Stimulated activated CD4-positive, alpha-beta T cell treated with anti-CD3 and anti-CD28 coated beads, TNF-alpha, amount 100 ng/mL, for 1 hour (primary cell): ENCODE data around the gene HPS1.

Source experiments
- DNase-seq, 3 donors: peaks; one replicate each; pipeline ENCODE4 v3.0.0-alpha.2; 2020; ENCODE audit warnings: low read depth in 3 of 3, low spot score in 1 of 3

HPS1 gene

GRCh38 chr10:98433371-98433770, 13.4 kb downstream of the HPS1 start:
- no peak for DNase-seq

GRCh38 chr10:98432330-98432729, 14.4 kb downstream of the HPS1 start:
- no peak for DNase-seq

DNA sequence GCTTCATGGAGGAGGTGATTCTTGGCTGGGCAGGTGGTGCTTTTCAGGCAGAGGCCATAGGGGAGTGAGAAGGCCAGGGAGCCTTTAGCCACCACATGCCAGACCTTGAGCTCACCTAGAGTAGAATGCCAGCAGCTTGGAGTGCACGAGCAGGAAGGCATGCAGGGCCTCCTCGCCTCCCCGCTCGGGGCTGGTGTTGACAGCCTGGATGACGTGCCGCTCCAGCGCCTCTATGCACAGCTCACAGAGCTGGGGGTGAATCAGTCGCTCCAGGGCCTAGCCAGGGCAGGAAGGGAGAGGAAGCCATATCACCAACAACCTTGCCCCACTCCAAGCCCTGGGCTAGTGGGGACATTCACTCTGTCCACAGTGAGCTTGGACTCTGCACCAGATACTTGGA, 15.7 kb downstream of the HPS1 start:
- no peak for DNase-seq

DNA sequence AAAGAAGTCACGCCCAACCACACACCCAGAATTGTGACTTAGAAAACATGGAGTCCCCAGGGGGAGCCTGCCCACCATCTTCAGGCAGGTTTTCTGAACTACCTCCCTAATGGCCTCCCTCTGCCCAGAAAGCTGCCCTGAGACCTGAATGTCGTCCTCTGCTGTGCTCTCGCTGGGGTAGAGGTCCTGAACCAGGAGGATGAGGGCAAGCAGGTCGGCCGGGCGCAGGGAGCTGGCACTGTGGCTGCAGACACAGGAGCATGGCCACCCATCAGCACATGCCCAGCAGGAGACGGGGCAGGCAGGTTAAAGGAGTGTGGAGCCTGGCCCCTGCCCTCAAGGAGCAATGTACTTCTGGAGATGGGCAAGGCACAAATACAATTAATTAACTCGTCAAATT, 16.3 kb downstream of the HPS1 start:
- DNase-seq, result no peak

GRCh38 chr10:98429320-98430072, 17.2 kb downstream of the HPS1 start:
- no peak for DNase-seq

GRCh38 chr10:98427011-98427515, 19.7 kb downstream of the HPS1 start:
- DNase-seq, result no peak

GRCh38 chr10:98425511-98426352, 21.0 kb downstream of the HPS1 start:
- DNase-seq, result peak in 1 of 3 donors; percentile 31

DNA sequence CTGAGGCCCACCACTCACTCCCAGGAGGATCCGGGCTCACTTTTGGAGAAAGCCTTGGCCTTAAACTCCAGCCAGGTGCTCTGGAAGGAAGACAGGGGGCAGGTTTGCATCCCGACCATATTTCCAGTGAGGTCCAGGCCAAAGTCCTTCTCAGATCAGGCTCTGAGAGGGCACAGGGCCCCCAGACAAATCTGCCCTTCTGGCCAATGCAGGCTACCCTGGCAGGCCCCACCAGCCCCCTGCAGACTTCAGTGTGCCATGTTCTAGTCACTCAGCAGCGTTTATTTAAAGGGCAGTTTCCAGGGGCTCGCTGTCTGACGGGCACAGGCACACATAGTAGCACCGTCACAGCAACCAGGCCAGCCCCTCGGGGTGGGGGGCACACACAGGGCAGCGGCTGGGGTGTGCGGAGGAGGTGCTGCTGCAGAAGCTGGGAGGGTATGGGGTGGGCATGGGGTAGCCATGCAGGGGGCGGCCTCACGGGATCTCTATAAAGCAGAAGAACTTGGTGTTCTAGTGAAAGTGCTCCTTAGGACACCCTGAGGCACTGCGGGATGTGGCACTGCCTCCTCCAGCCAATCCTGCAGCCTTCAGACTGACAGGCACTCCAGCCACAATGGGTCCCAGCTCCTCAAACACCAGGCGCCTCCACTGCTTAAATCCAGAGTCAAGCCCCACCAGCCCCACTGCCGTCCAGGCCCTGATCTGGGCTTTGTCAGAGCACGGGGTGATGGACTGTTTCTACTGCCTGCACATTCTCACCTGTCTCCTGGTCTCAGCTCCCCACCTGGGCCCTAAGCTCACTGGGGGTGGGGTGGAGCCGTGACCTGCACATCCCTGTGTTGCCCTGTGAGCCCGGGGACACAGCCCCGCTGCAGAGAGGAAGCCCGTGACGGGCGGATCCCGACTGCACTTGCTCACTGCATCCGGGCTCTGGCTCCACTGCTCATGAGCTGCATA, 22.2 kb downstream of the HPS1 start:
- no peak for DNase-seq

DNA sequence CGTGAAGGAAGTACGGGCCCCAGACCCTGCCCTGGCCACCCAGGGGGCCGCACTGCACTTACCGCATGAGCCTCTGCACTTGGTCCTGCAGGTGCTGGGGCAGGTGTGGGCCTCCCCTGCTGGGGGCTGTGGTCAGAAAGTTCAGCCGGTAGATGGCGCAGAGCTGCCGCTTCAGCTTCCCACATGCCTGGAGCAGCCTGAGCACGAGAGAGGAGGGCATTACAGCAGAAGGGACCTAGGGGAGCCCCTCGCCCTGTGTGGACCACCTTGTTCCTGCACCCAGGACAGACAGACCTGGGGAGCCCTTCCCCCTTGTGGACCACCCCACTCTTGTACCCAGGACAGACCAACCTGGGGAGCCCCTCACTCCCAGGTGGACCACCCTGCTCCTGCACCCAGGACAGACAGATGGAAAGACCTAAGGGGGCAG, 23.0 kb downstream of the HPS1 start:
- DNase-seq, result no peak

- DNase-seq, result no peak
Observed at GRCh38 chr10:98422182-98422581, 24.6 kb downstream of the HPS1 start.

- DNase-seq, result no peak
Observed at GRCh38 chr10:98420786-98421185, 25.9 kb downstream of the HPS1 start.

GRCh38 chr10:98419469-98420261, 27.1 kb downstream of the HPS1 start:
- DNase-seq, result no peak

DNA sequence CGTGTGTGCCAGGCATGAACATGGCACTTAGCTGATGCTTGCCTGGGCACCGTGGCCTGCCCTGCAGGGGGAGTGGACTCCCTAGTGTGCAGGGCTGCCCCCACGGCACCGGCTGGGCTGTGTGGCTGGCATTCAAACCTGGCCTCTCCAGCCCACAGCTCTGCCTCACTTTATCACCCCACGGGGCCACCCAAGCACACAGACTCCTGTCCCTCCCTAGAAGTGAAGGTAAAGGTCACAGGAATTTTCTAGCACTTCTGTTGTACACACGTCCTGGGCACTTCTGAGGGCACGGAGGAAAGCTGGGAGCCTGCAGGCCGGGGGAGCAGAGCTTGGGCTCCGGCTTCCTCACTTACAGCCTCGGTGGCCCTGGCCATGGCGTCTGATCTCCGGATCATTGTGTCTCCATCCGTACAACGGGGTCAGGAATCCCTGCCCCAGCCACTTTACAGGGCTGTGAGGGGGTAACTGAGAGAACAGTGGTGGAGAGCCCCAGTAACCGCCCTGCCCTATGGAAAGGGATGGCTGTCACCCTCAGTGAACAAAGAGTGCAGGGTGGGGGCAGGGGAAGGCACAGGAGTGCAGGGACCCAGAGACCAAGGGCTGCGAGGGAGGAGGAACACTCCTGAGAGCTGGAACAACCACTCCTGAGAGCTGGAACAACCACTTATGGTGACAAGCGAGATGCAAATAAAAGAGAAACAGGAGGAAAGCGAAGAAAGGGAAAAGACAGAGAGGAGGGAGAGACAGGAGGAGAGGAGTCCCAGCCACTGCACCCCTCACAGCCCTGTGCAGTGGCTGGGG, 27.9 kb downstream of the HPS1 start:
- DNase-seq, result no peak

DNA sequence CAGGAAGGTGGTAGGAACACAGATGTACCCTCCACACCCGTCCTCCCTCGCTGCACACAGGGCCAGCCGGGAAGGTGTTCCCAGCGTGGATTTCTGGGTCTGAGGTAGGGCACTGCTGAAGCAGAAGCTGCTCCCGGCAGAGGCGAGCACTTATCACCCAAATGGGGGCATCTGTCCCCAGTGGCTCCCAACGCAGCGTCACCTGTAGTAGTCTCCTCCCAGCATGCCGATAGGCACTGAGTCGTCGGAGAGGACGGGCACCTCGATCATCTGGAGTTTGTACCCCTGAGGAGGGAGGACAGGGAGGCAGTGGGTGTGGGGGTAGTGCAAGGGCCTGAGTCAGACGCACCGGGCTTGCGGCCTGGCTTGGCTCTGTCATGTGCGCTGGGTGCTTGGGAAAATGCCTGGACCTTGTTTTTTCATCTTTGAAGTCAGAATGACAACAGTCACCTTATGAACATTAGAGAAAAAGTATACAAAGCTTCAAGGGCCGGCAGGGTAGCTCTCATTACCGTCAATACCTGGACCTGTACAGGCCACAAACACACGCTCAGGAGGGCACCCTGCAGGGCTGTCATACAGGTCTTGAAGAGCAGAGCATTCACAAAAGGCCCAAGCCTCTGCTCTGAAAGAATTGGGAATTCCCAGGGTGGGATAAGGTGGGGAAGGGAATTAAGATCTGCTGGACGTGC, 28.6 kb downstream of the HPS1 start:
- DNase-seq, result no peak

- DNase-seq, result no peak
Observed at GRCh38 chr10:98417481-98417959, 29.2 kb downstream of the HPS1 start.

DNA sequence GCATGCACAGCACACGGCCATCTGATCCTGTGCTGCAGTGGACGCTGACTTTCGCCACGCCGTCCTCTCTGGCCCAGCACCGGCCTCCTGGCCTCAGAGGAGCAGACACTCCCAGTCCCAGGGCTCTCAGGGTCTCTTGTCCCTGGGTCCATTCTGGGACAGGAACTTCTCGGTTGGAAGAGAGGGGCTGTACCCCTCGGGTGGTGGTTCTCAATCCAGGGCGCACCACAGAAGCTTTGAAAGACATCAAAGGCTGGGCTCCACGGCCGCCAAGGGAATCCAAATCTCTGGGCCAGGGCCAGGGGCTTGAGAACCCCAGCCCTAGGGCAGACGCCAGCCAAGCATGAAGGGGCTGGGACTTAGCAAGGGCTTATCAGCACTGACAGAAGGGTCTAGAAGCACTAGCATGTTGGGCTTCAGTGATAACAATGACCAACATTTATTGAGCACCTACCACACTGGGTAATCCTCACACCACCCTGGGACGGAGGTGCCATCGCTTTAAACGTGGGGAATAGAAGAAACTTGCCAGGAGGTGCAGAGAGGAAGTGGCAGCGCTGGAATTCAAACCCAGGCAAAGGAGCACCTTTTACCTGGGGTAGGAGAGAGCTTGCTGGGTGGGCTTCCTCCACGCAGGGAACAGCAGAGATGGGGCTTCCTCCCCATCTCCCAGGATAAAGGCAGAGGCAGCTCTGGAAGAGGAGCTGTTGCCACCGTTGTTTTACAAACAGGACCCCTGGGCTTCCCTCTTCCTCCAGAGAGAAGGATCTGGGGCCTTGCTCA, 29.9 kb downstream of the HPS1 start:
- no peak for DNase-seq

GRCh38 chr10:98415731-98416119, 31.0 kb downstream of the HPS1 start:
- no peak for DNase-seq
